Activated naive CD8-positive, alpha-beta T cell treated with anti-CD3 and anti-CD28 coated beads, Interleukin-2, amount 50 U/mL, for 24 hours (primary cell): ENCODE data around the gene ALOX15B.
"Not testable (repeated sequence)": the region's sequence is repeated elsewhere in the genome, so short reads cannot be mapped to it uniquely, and the experiment has no call there.

ENCODE experiments used
- ATAC-seq: fragments of 150-1000 bp; cut with Tn5 transposase; one replicate; pipeline ENCODE4 v1.10.0; 2021
- DNase-seq: peaks from one replicate; pipeline ENCODE4 v3.0.0; 2021
- H3K27ac Mint-ChIP-seq: one replicate; pipeline ENCODE4 v1.8.0; 2021; ENCODE audit warnings: mild to moderate bottlenecking, mixed read lengths
- H3K27me3 Mint-ChIP-seq: one replicate; pipeline ENCODE4 v1.8.0; 2021; ENCODE audit warnings: mixed read lengths
- H3K36me3 Mint-ChIP-seq: one replicate; pipeline ENCODE4 v1.8.0; 2021; ENCODE audit warnings: low read depth, mixed read lengths
- H3K4me1 Mint-ChIP-seq: one replicate; pipeline ENCODE4 v1.8.0; 2021; ENCODE audit warnings: mixed read lengths
- H3K4me3 Mint-ChIP-seq: one replicate; pipeline ENCODE4 v1.8.0; 2021; ENCODE audit warnings: mild to moderate bottlenecking, moderate library complexity, mixed read lengths
- H3K9me3 Mint-ChIP-seq: one replicate; pipeline ENCODE4 v1.8.0; 2021; ENCODE audit warnings: mixed read lengths

Gene ALOX15B

GRCh38 chr17:8072729-8073461 is 34.0 kb downstream of the ALOX15B start:
- H3K36me3 Mint-ChIP-seq: no peaks in the 10 kb centered on the region
- peaks cover 17% of the 10 kb centered on the region for H3K4me1 Mint-ChIP-seq
- peak overlapping the region; percentile 47 for H3K4me3 Mint-ChIP-seq
- peaks cover 44% of the 10 kb centered on the region for H3K27me3 Mint-ChIP-seq
- H3K27ac Mint-ChIP-seq: no peak overlapping the region
- ATAC-seq: no peak
- no peaks in the 10 kb centered on the region for H3K9me3 Mint-ChIP-seq
- no peak for DNase-seq

- Mint-ChIP-seq H3K4me1 (peaks cover 17% of the 10 kb centered on the region), H3K27ac (no peak overlapping the region), H3K27me3 (peaks cover 44% of the 10 kb centered on the region), H3K36me3 (no peaks in the 10 kb centered on the region), H3K9me3 (no peaks in the 10 kb centered on the region), H3K4me3 (peak overlapping the region; percentile 73)
- ATAC-seq (peak; percentile 92), DNase-seq (peak; percentile 91)
Measured at GRCh38 chr17:8073627-8074484, 35.0 kb downstream of the ALOX15B start.

GRCh38 chr17:8074554-8074953 is 35.7 kb downstream of the ALOX15B start:
- Mint-ChIP-seq H3K27ac (no peak overlapping the region), H3K27me3 (peaks cover 44% of the 10 kb centered on the region), H3K4me3 (no peak overlapping the region), H3K9me3 (no peaks in the 10 kb centered on the region), H3K4me1 (peaks cover 21% of the 10 kb centered on the region), H3K36me3 (no peaks in the 10 kb centered on the region)
- no peak for DNase-seq
- no peak for ATAC-seq

- Mint-ChIP-seq H3K9me3 (no peaks in the 10 kb centered on the region), H3K36me3 (no peaks in the 10 kb centered on the region), H3K27ac (no peak overlapping the region), H3K27me3 (peaks cover 44% of the 10 kb centered on the region), H3K4me1 (peaks cover 21% of the 10 kb centered on the region), H3K4me3 (no peak overlapping the region)
- DNase-seq (no peak), ATAC-seq (no peak)
Measured at GRCh38 chr17:8075081-8075480, 36.2 kb downstream of the ALOX15B start.

- peaks cover 39% of the 10 kb centered on the region for H3K27me3 Mint-ChIP-seq
- no peaks in the 10 kb centered on the region for H3K9me3 Mint-ChIP-seq
- H3K4me3 Mint-ChIP-seq: no peak overlapping the region
- no peak overlapping the region for H3K27ac Mint-ChIP-seq
- DNase-seq: no peak
- no peak for ATAC-seq
- H3K4me1 Mint-ChIP-seq: peaks cover 24% of the 10 kb centered on the region
- no peaks in the 10 kb centered on the region for H3K36me3 Mint-ChIP-seq
Measured at GRCh38 chr17:8075574-8076342, 36.9 kb downstream of the ALOX15B start.

- no peak for ATAC-seq
- no peak overlapping the region for H3K4me3 Mint-ChIP-seq
Measured at GRCh38 chr17:8076502-8077266, 37.8 kb downstream of the ALOX15B start.

GRCh38 chr17:8077939-8078338 is 39.1 kb downstream of the ALOX15B start:
- H3K27ac Mint-ChIP-seq: not testable (repeated sequence)

More at GRCh38 chr17:8076502-8077266, 37.8 kb downstream of the ALOX15B start:
- H3K36me3 Mint-ChIP-seq: peaks cover 8% of the 10 kb centered on the region
- peaks cover 28% of the 10 kb centered on the region for H3K4me1 Mint-ChIP-seq
- DNase-seq: no peak
- H3K27ac Mint-ChIP-seq: no peak overlapping the region
- H3K27me3 Mint-ChIP-seq: peaks cover 30% of the 10 kb centered on the region
- no peaks in the 10 kb centered on the region for H3K9me3 Mint-ChIP-seq

GRCh38 chr17:8079291-8080207 is 40.7 kb downstream of the ALOX15B start:
- Mint-ChIP-seq H3K4me1 (peaks cover 15% of the 10 kb centered on the region), H3K9me3 (no peaks in the 10 kb centered on the region), H3K27me3 (peaks cover 6% of the 10 kb centered on the region), H3K4me3 (peak overlapping the region; percentile 90), H3K27ac (peak overlapping the region; percentile 88), H3K36me3 (peaks cover 12% of the 10 kb centered on the region)
- peak; percentile 87 for DNase-seq
- ATAC-seq: peak; percentile 94

More at GRCh38 chr17:8077939-8078338, 39.1 kb downstream of the ALOX15B start:
- H3K4me3 Mint-ChIP-seq, ATAC-seq, H3K9me3 Mint-ChIP-seq, DNase-seq: not testable (repeated sequence)
- H3K27me3 Mint-ChIP-seq: peaks cover 21% of the 10 kb centered on the region
- peaks cover 25% of the 10 kb centered on the region for H3K4me1 Mint-ChIP-seq
- H3K36me3 Mint-ChIP-seq: peaks cover 12% of the 10 kb centered on the region

- H3K27me3 Mint-ChIP-seq: no peaks in the 10 kb centered on the region
- H3K27ac Mint-ChIP-seq: peak overlapping the region; percentile 88
- peak overlapping the region; percentile 90 for H3K4me3 Mint-ChIP-seq
- no peak for ATAC-seq
- H3K4me1 Mint-ChIP-seq: peaks cover 15% of the 10 kb centered on the region
- no peak for DNase-seq
- H3K36me3 Mint-ChIP-seq: peaks cover 12% of the 10 kb centered on the region
- H3K9me3 Mint-ChIP-seq: no peaks in the 10 kb centered on the region
Measured at GRCh38 chr17:8080208-8080798, 41.4 kb downstream of the ALOX15B start.

GRCh38 chr17:8080799-8081219 is 42.0 kb downstream of the ALOX15B start:
- peak overlapping the region; percentile 90 for H3K4me3 Mint-ChIP-seq
- peak overlapping the region; percentile 71 for H3K27ac Mint-ChIP-seq
- no peaks in the 10 kb centered on the region for H3K9me3 Mint-ChIP-seq
- DNase-seq (no peak), ATAC-seq (no peak)
- H3K27me3 Mint-ChIP-seq: no peaks in the 10 kb centered on the region
- H3K4me1 Mint-ChIP-seq: peaks cover 15% of the 10 kb centered on the region
- H3K36me3 Mint-ChIP-seq: peaks cover 12% of the 10 kb centered on the region

GRCh38 chr17:8081876-8082275 is 43.0 kb downstream of the ALOX15B start:
- Mint-ChIP-seq H3K9me3 (no peaks in the 10 kb centered on the region), H3K4me1 (peaks cover 15% of the 10 kb centered on the region), H3K36me3 (peaks cover 12% of the 10 kb centered on the region), H3K4me3 (no peak overlapping the region), H3K27me3 (no peaks in the 10 kb centered on the region), H3K27ac (no peak overlapping the region)
- no peak for ATAC-seq
- no peak for DNase-seq

GRCh38 chr17:8082292-8082691 is 43.4 kb downstream of the ALOX15B start:
- Mint-ChIP-seq H3K9me3 (no peaks in the 10 kb centered on the region), H3K27me3 (no peaks in the 10 kb centered on the region), H3K4me1 (peaks cover 15% of the 10 kb centered on the region), H3K27ac (no peak overlapping the region), H3K4me3 (no peak overlapping the region), H3K36me3 (peaks cover 12% of the 10 kb centered on the region)
- DNase-seq: no peak
- no peak for ATAC-seq

- peaks cover 10% of the 10 kb centered on the region for H3K4me1 Mint-ChIP-seq
- H3K27ac Mint-ChIP-seq: no peak overlapping the region
- no peak for ATAC-seq
- no peak overlapping the region for H3K4me3 Mint-ChIP-seq
- no peak for DNase-seq
- peaks cover 12% of the 10 kb centered on the region for H3K36me3 Mint-ChIP-seq
- peaks cover 5% of the 10 kb centered on the region for H3K27me3 Mint-ChIP-seq
- H3K9me3 Mint-ChIP-seq: no peaks in the 10 kb centered on the region
Measured at GRCh38 chr17:8084250-8084649, 45.4 kb downstream of the ALOX15B start.
